ENCODE measurements around the gene KCNK1.

Gene KCNK1

GRCh38 chr1:233707880-233708815 is 94.2 kb downstream of the KCNK1 start:
- no peak for DNase-seq

DNA sequence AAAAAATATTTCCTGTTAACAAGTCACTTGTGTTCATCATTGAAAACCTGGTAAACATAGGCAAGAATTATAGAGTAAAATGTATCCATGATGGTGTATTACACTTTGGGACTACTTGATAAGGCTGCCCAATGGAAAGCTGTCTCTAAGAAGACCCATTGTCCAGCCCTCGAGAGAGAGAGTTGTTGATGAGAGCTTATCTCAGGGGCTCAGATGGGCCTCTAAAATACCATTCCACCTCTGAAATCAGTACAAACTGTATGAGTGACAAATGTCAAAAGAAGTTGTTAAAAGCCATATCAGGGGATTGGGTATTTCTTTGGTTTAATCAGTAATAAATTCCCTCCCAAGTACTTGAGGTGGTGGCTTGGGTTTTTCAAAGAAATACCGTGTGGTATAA is 96.1 kb downstream of the KCNK1 start:
- DNase-seq: no peak

GRCh38 chr1:233710507-233710906 is 96.6 kb downstream of the KCNK1 start:
- no peak for DNase-seq

DNA sequence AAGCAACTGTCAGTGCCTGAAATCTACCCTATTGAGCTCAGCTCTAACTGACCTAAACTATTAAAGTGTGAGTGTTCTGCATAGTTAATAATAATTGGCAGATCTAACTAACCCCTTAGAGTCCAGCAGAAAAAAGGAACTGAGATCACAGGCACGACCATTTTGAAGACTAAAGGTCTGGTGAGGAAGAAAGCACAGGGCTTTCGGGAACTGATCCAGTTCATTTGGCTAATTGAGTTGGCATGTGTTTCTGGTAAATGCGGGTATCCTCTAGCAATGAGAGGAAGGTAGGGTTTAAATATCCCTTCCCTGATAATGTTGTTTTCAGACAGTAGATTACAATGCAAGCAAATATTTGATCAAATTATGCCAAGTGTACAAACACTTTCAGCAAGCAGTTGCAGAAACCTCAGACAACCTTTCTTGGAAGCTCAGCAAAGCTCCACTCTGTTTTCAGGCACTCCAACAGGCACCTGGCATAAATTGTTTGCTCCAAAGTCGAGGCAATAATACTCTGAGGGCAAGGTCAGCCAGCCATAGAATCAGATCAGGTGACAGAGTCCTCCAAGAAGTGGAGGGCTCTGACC is 100.8 kb downstream of the KCNK1 start:
- no peak for DNase-seq

- no peak for DNase-seq
Measured at GRCh38 chr1:233718057-233718456, 104.2 kb downstream of the KCNK1 start.

DNA sequence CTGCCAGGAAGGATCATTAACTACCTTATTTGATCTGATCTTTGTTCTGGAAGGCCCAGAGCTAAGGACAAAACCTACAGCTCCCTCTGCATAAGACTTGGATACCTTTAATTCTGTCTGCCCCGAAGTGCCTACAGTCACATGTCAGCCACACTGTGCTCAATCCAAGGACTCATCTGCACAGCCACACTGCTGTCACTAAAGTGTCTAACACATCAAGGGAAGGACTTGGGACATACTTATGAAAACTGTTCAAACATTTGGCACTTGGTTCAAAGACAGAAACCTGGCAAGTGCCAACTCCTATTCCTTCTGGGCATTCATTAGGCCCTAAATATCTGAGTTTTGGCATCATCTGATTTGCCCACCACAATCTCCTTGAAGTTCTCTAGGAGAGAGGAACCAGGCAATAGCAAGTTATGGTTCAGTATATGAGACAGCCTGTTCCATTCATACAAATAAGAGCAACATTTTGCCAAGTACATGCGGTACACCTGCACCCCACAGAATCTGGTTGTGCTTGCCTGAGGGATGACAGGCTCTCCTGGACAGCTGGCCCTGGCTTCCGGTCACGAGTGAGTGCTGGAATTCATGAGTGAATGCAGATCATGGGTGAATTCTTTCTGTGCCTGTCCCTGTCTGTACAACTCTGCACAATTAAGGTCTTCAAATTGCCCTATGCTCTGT is 105.9 kb downstream of the KCNK1 start:
- DNase-seq: no peak

DNA sequence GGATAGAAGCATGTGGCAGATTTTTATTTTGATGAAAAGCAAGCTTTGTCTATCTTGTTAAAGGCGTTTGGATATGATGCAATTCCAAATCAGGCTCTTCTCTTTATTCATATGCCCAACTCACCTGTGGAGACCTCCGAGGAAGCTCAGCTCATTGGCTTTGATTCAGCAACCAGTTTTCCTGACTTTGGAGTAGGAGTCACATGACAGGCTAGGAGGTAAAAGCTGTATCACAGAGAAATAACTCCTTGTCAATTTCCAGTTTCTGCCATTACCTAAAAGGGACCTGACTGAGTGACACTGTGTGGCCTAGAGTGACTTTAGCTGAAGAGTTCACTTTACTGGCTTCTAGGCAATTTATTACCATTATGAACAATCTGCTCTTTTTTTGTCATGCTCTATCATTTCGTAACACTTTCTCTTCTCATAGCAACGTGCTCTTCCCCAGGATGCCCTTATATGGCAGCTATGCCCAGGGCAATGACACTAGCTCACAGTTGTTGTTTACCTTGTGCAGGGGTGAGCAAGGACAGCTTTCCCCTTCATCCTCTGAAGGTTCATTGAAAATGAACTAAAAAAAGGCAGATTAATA is 107.2 kb downstream of the KCNK1 start:
- DNase-seq: no peak

Measured in activated CD4-positive, alpha-beta T cell treated with anti-CD3 and anti-CD28 coated beads for 4 hours (primary cell).